ENCODE measurements around the gene TAF4B. TPM values are rescaled to one million over a fixed set of nuclear protein-coding genes. Genes with fewer than 3 reads are reported as not detected.

TAF4B gene
- total RNA-seq, 1 donor from 2014 or later, result 2.3 TPM

DNA sequence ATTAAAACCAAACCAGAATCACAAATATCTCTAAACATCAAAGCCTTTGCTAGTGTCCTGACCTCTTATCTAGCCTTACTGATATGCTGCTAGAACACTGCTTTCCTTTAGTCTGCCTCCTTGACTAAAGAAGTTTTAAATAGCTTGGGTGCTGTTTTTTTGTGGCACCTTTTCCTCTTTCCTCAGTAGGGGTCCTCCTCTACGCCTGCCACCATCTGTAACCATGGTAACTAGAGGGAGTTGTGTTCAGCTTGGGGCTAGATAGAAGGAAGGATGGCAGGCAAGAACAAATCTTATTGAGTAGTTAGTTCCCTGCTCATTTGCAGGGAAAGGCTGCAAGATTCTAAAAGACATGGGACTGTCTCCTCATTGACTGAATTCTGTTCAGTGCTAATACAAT is 86.0 kb downstream of the TAF4B start:
- DNase-seq (ENCODE audit: extremely low spot score, unreplicated experiment), result no peak
- Mint-ChIP-seq H3K27ac (ENCODE audit: unreplicated experiment) (no peak overlapping the region), H3K27me3 (ENCODE audit: unreplicated experiment) (no peaks in the 10 kb centered on the region), H3K36me3 (ENCODE audit: unreplicated experiment) (no peaks in the 10 kb centered on the region), H3K9me3 (ENCODE audit: unreplicated experiment) (no peaks in the 10 kb centered on the region), H3K4me3 (ENCODE audit: unreplicated experiment) (no peak overlapping the region), H3K4me1 (ENCODE audit: unreplicated experiment) (peaks cover 12% of the 10 kb centered on the region)
- TF ChIP-seq, protein P1, sequence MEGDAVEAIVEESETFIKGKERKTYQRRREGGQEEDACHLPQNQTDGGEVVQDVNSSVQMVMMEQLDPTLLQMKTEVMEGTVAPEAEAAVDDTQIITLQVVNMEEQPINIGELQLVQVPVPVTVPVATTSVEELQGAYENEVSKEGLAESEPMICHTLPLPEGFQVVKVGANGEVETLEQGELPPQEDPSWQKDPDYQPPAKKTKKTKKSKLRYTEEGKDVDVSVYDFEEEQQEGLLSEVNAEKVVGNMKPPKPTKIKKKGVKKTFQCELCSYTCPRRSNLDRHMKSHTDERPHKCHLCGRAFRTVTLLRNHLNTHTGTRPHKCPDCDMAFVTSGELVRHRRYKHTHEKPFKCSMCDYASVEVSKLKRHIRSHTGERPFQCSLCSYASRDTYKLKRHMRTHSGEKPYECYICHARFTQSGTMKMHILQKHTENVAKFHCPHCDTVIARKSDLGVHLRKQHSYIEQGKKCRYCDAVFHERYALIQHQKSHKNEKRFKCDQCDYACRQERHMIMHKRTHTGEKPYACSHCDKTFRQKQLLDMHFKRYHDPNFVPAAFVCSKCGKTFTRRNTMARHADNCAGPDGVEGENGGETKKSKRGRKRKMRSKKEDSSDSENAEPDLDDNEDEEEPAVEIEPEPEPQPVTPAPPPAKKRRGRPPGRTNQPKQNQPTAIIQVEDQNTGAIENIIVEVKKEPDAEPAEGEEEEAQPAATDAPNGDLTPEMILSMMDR (IDR thresholded peaks at IDR 0.05), result no peak

DNA sequence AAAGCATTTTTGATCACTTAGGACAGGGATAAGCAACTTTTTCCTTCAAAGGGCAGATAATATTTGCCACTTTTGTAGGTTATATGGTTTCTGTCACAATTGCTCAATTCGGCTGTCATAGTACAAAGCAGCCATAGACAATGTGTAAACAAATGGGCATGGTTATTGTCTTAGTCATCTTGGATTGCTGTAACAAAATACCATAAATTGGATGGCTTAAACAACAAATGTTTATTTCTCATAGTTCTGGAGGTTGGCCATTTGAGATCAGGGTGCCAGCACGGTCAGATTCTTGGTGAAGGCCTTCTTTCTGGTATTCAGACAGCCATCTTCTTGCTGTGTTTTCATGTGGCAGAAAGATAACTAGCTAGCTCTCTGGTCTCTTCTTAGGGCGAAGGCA is 91.2 kb downstream of the TAF4B start:
- TF ChIP-seq, protein P1 (IDR thresholded peaks at IDR 0.05), result no peak
- no peak overlapping the region for H3K27ac Mint-ChIP-seq (ENCODE audit: unreplicated experiment)
- peaks cover under 1% of the 10 kb centered on the region for H3K9me3 Mint-ChIP-seq (ENCODE audit: unreplicated experiment)
- H3K36me3 Mint-ChIP-seq (ENCODE audit: unreplicated experiment), result no peaks in the 10 kb centered on the region
- no peak overlapping the region for H3K4me3 Mint-ChIP-seq (ENCODE audit: unreplicated experiment)
- H3K4me1 Mint-ChIP-seq (ENCODE audit: unreplicated experiment), result no peaks in the 10 kb centered on the region
- no peaks in the 10 kb centered on the region for H3K27me3 Mint-ChIP-seq (ENCODE audit: unreplicated experiment)
- DNase-seq (ENCODE audit: extremely low spot score, unreplicated experiment), result no peak

DNA sequence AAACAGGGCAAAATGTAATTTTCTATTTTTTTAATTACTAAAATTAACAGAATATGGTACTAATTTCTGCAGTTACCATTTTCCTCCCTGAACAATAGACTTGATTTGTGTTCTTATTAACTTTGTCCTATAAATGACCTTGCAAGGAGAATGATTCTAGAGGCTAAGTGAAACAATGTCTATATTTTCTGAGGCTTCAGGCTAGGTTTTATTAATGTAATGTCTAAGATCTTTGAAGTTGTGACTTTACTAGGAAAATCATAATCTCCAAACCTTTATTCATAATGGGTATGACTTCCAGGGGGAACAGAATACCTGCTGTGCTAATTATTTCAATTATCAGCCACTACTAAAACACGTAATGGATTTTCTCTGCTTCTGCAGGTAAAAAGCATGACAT is 94.4 kb downstream of the TAF4B start:
- peaks cover 6% of the 10 kb centered on the region for H3K9me3 Mint-ChIP-seq (ENCODE audit: unreplicated experiment)
- DNase-seq (ENCODE audit: extremely low spot score, unreplicated experiment), result no peak
- H3K36me3 Mint-ChIP-seq (ENCODE audit: unreplicated experiment), result peaks cover 4% of the 10 kb centered on the region
- no peaks in the 10 kb centered on the region for H3K4me1 Mint-ChIP-seq (ENCODE audit: unreplicated experiment)
- TF ChIP-seq, protein P1 (IDR thresholded peaks at IDR 0.05), result no peak
- H3K4me3 Mint-ChIP-seq (ENCODE audit: unreplicated experiment), result no peak overlapping the region
- no peaks in the 10 kb centered on the region for H3K27me3 Mint-ChIP-seq (ENCODE audit: unreplicated experiment)
- no peak overlapping the region for H3K27ac Mint-ChIP-seq (ENCODE audit: unreplicated experiment)

DNA sequence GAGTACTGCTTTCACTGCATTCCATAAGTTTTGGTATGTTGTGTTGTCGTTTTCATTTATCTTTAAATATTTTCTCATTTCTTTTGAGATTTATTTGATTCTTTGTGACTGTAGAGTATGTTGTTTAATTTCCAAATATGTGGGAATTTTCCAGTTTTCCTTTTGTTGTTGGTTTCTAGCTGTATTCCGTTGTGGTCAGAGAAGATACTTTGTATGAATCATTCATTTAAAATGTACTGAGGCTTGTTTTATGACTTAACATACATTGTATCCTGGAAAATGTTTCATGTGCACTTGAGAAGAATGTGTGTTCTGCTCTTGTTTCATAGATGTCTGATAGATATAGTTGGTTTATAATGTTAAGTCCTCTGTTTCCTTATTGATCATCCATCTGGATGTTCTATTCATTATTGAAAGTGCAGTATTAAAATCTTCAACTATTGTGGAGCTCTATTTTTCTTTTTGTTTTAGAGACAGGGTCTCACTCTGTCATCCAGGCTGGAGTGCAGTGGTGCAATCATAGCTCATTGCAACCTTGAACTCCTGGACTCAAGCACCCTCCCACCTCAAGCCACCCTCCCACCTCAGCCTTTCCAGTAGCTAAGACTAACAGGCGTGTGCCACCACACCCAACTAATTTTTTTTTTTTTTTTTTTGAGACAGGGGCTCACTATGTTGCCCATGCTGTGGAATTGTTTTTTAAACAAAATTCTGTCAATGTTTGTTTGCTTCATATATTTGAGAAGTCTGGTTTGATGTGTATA is 96.8 kb downstream of the TAF4B start:
- peaks cover 6% of the 10 kb centered on the region for H3K9me3 Mint-ChIP-seq (ENCODE audit: unreplicated experiment)
- no peaks in the 10 kb centered on the region for H3K4me1 Mint-ChIP-seq (ENCODE audit: unreplicated experiment)
- DNase-seq (ENCODE audit: extremely low spot score, unreplicated experiment), result no peak
- no peak overlapping the region for H3K27ac Mint-ChIP-seq (ENCODE audit: unreplicated experiment)
- no peak overlapping the region for H3K4me3 Mint-ChIP-seq (ENCODE audit: unreplicated experiment)
- TF ChIP-seq, protein P1 (IDR thresholded peaks at IDR 0.05), result no peak
- H3K27me3 Mint-ChIP-seq (ENCODE audit: unreplicated experiment), result no peaks in the 10 kb centered on the region
- peaks cover 4% of the 10 kb centered on the region for H3K36me3 Mint-ChIP-seq (ENCODE audit: unreplicated experiment)

DNA sequence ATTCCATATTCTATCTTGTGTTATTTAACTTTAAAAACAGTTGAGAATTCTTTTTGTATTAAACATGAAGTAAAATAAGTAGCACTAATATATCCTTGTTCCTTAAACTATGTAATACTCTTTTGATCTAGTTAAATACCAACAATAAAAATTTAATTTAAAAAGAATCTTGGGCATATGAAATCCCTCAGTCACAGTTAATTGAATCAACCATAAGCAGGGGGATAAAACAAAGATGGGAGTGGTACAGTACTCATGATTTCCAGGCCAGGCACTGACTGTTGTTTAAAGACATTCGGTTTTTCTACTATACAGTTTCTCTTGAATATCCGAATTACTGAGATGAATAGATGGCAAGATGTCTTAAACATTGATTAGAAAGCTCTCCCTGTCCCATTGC is 99.5 kb downstream of the TAF4B start:
- Mint-ChIP-seq H3K27ac (ENCODE audit: unreplicated experiment) (no peak overlapping the region), H3K36me3 (ENCODE audit: unreplicated experiment) (peaks cover 4% of the 10 kb centered on the region), H3K4me3 (ENCODE audit: unreplicated experiment) (no peak overlapping the region), H3K9me3 (ENCODE audit: unreplicated experiment) (peaks cover 6% of the 10 kb centered on the region), H3K4me1 (ENCODE audit: unreplicated experiment) (no peaks in the 10 kb centered on the region), H3K27me3 (ENCODE audit: unreplicated experiment) (no peaks in the 10 kb centered on the region)
- DNase-seq (ENCODE audit: extremely low spot score, unreplicated experiment), result no peak
- TF ChIP-seq, protein P1 (IDR thresholded peaks at IDR 0.05), result no peak

All from osteocyte (in vitro differentiated cells).